NB4 (cell line): ENCODE measurements around the gene GALNT17.

Source experiments
- DNase-seq: peaks from one replicate; pipeline ENCODE4 v3.0.0; 2010; ENCODE audit warnings: low read depth
- H3K4me3 ChIP-seq: one replicate; pipeline ENCODE4 v1.5.1; 2011; ENCODE audit warnings: mild to moderate bottlenecking, low read depth, low read length, moderate library complexity
- MYC ChIP-seq: IDR thresholded peaks from 2 replicates; pipeline ENCODE4 v1.6.1; 2011; ENCODE audit warnings: low read depth, low read length
- POLR2A ChIP-seq: IDR thresholded peaks from 2 replicates; pipeline ENCODE4 v1.6.1; 2011; ENCODE audit warnings: mild to moderate bottlenecking; ENCODE audit not compliant: insufficient read length; ENCODE audit errors: extremely low read depth
- TF ChIP-seq, protein P1 (sequence below): IDR thresholded peaks from one replicate; pipeline ENCODE4 v1.5.1; 2012; ENCODE audit warnings: low read depth, low read length
- TF ChIP-seq, protein P2 (sequence below): IDR thresholded peaks from 2 replicates; pipeline ENCODE4 v1.6.1; 2011; ENCODE audit warnings: low read depth, low read length

GALNT17 gene

DNA sequence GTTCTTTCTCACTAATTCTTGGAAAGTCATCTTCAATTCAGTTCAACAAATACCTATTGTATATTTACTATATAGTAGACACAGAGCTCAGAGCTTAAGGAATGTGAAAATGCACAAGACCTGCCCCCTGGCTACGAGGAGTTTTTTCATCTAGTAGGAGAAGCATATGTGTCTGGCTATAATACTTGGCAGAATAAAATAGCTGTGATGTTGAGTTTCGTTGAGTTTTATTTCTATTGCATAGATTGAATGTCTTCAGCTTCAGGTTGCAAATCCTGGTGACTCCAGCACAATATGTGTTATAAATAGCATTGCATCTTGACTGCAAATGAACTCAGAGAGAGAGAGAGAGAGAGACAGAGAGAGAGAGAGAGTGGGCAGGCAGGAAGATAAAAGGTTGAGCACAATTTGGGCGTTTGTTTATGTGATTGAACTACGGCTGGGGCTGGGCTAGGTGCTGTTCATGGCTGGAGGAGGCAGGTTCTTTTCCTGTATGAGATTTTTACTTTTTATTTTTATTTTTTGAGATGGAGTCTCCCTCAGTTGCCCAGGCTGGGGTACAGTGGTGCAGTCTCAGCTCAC lies 229.6 kb downstream of the GALNT17 start:
- TF ChIP-seq POLR2A (no peak), MYC (no peak)
- TF ChIP-seq, protein P1, sequence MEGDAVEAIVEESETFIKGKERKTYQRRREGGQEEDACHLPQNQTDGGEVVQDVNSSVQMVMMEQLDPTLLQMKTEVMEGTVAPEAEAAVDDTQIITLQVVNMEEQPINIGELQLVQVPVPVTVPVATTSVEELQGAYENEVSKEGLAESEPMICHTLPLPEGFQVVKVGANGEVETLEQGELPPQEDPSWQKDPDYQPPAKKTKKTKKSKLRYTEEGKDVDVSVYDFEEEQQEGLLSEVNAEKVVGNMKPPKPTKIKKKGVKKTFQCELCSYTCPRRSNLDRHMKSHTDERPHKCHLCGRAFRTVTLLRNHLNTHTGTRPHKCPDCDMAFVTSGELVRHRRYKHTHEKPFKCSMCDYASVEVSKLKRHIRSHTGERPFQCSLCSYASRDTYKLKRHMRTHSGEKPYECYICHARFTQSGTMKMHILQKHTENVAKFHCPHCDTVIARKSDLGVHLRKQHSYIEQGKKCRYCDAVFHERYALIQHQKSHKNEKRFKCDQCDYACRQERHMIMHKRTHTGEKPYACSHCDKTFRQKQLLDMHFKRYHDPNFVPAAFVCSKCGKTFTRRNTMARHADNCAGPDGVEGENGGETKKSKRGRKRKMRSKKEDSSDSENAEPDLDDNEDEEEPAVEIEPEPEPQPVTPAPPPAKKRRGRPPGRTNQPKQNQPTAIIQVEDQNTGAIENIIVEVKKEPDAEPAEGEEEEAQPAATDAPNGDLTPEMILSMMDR, result no peak
- TF ChIP-seq, protein P2, sequence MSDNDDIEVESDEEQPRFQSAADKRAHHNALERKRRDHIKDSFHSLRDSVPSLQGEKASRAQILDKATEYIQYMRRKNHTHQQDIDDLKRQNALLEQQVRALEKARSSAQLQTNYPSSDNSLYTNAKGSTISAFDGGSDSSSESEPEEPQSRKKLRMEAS, result no peak

DNA sequence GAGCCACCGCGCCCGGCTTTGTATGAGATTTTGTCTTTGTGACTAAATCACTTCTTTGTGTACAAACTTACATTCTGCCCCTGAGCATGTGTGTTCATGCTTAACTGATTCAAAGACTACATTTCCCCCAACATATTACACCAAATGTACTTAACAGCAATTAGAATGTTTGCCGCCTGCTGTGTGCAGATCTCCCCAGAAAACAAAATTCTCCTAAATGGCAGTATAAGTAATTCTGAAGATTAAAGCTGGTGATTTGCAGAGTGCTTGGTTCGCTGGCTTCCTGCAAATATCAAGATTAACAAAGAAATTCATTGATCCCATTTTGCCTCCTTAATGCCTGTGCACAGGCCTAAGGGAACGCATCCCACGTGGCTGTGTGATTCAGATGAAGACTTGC lies 230.3 kb downstream of the GALNT17 start:
- TF ChIP-seq POLR2A (no peak), MYC (no peak)
- TF ChIP-seq, protein P2, result no peak
- TF ChIP-seq, protein P1, result no peak
- H3K4me3 ChIP-seq, result no peak overlapping the region
- no peak for DNase-seq

More for the DNA sequence above, 229.6 kb downstream of the GALNT17 start:
- no peak overlapping the region for H3K4me3 ChIP-seq
- DNase-seq, result no peak

GRCh38 chr7:71363223-71363622 lies 231.3 kb downstream of the GALNT17 start:
- no peak overlapping the region for H3K4me3 ChIP-seq
- TF ChIP-seq MYC, result no peak
- TF ChIP-seq, protein P2, result no peak
- TF ChIP-seq, protein P1, result no peak
- no peak for TF ChIP-seq POLR2A
- DNase-seq, result no peak

- H3K4me3 ChIP-seq, result no peak overlapping the region
- TF ChIP-seq, protein P1, result no peak
- TF ChIP-seq POLR2A (no peak), MYC (no peak)
- TF ChIP-seq, protein P2, result no peak
- DNase-seq, result no peak
Observed at GRCh38 chr7:71363627-71364026, 231.7 kb downstream of the GALNT17 start.

- no peak for DNase-seq
- H3K4me3 ChIP-seq, result no peak overlapping the region
- TF ChIP-seq, protein P1, result no peak
- TF ChIP-seq POLR2A (no peak), MYC (no peak)
- TF ChIP-seq, protein P2, result no peak
Observed at GRCh38 chr7:71364551-71364950, 232.6 kb downstream of the GALNT17 start.
